GM21515 (cell line): ENCODE data around the gene ZNF493.

Experiments
- ATAC-seq: cut with Tn5 transposase; IDR thresholded peaks from one replicate; pipeline ENCODE4 v1.9.1; 2021; ENCODE audit not compliant: unreplicated experiment

ZNF493 gene

GRCh38 chr19:21462540-21462939 is 65.6 kb downstream of the ZNF493 start:
- no peak for ATAC-seq

- no peak for ATAC-seq
Observed at GRCh38 chr19:21463449-21464105, 66.6 kb downstream of the ZNF493 start.

GRCh38 chr19:21466627-21467026 is 69.7 kb downstream of the ZNF493 start:
- no peak for ATAC-seq

- ATAC-seq = no peak
Observed at GRCh38 chr19:21468791-21469190, 71.9 kb downstream of the ZNF493 start.

GRCh38 chr19:21472507-21472906 is 75.6 kb downstream of the ZNF493 start:
- no peak for ATAC-seq

GRCh38 chr19:21474671-21475181 is 77.8 kb downstream of the ZNF493 start:
- no peak for ATAC-seq
